Loucy (cell line): Measurements from ENCODE around the gene KCND2.

Source experiments
- H2AFZ ChIP-seq: fragments of 200-600 bp; sonication (generic); 2 replicates; pipeline ENCODE4 v1.6.0; 2016; ENCODE audit warnings: antibody characterized with exemption, mild to moderate bottlenecking, low read length, moderate library complexity
- H3F3A ChIP-seq: fragments of 200-600 bp; 2 replicates; pipeline ENCODE4 v1.6.0; 2016; ENCODE audit warnings: antibody characterized with exemption, low read depth, mild to moderate bottlenecking
- H3K27me3 ChIP-seq: fragments of 200-600 bp; sonication (generic); 2 replicates; pipeline ENCODE4 v1.6.1; 2014; ENCODE audit warnings: low read length, mild to moderate bottlenecking; ENCODE audit not compliant: insufficient read depth, poor library complexity, severe bottlenecking
- H3K36me3 ChIP-seq: fragments of 200-600 bp; sonication (generic); 2 replicates; pipeline ENCODE4 v1.6.1; 2016; ENCODE audit warnings: low read length; ENCODE audit not compliant: insufficient read depth
- H3K4me1 ChIP-seq: fragments of 200-600 bp; sonication (generic); 2 replicates; pipeline ENCODE4 v1.5.1; 2014; ENCODE audit warnings: low read length, mild to moderate bottlenecking; ENCODE audit not compliant: insufficient read depth, poor library complexity, severe bottlenecking
- H3K4me2 ChIP-seq: fragments of 200-600 bp; sonication (generic); 2 replicates; pipeline ENCODE4 v1.6.0; 2014; ENCODE audit warnings: antibody characterized with exemption, low read length, low read depth, mild to moderate bottlenecking; ENCODE audit not compliant: poor library complexity, severe bottlenecking
- H3K4me3 ChIP-seq: fragments of 200-600 bp; sonication (generic); 2 replicates; pipeline ENCODE4 v1.5.1; 2014; ENCODE audit warnings: low read length, mild to moderate bottlenecking, mixed read lengths; ENCODE audit not compliant: poor library complexity, severe bottlenecking
- H3K79me2 ChIP-seq: fragments of 200-600 bp; sonication (generic); 2 replicates; pipeline ENCODE4 v1.6.1; 2014; ENCODE audit warnings: low read length; ENCODE audit not compliant: insufficient read depth
- H3K9ac ChIP-seq: fragments of 200-600 bp; sonication (generic); 2 replicates; pipeline ENCODE4 v1.6.0; 2014; ENCODE audit warnings: mild to moderate bottlenecking, low read depth, low read length, moderate library complexity; ENCODE audit not compliant: poor library complexity, severe bottlenecking
- H3K9me2 ChIP-seq: fragments of 200-600 bp; sonication (generic); replicated peaks from 2 replicates; pipeline ENCODE4 v1.6.1; 2016; ENCODE audit warnings: low read depth, low read length, mixed read lengths
- H3K9me3 ChIP-seq: fragments of 200-600 bp; sonication (generic); 2 replicates; pipeline ENCODE4 v1.6.1; 2014; ENCODE audit warnings: mild to moderate bottlenecking, antibody characterized with exemption, low read length, low read depth; ENCODE audit not compliant: insufficient read depth
- H4K20me1 ChIP-seq: fragments of 200-600 bp; sonication (generic); 2 replicates; pipeline ENCODE4 v1.6.0; 2014; ENCODE audit warnings: antibody characterized with exemption, low read length, mild to moderate bottlenecking; ENCODE audit not compliant: insufficient read depth, poor library complexity, severe bottlenecking
- EZH2phosphoT487 ChIP-seq: fragments of 200-600 bp; IDR thresholded peaks from 2 replicates; pipeline ENCODE4 v1.6.1; 2018; ENCODE audit warnings: antibody characterized with exemption, mild to moderate bottlenecking, moderate library complexity, borderline replicate concordance
- TF ChIP-seq, protein P1 (sequence below): fragments of 200-600 bp; sonication (generic); conservative IDR thresholded peaks from 2 replicates; pipeline ENCODE4 v1.5.1; 2014; ENCODE audit warnings: mild to moderate bottlenecking, antibody characterized with exemption, low read length

Gene KCND2

DNA sequence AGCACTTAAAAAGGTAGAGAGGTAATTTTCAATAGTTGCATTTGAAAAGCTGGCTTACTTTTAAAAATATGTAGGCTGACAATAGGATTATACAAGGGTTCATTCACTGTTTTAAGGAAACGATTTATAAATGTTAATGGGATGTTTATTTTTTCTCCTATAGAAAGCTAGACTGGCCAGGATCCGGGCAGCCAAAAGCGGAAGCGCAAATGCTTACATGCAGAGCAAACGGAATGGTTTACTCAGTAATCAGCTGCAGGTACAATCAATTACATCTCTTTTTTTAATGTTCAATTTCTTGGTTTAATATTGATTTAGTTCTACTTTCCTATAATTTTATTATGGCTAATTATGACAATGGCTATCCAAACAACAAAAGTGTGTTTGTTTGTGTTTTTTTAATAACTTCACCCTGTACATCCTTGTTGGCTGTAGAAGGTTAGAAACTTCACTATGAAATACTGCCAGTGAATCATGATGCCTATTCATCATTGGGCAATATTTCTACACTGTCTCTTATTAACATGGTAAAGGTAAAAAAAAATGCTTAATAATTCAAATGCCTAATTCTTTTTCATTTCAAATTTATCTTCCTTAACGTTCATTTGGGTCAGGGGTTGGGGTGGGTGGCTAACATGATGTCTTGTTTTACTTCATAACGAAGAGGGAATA, 468.5 kb downstream of the KCND2 start:
- no peaks in the 10 kb centered on the region for H3K9me3 ChIP-seq
- no peak overlapping the region for H3K4me3 ChIP-seq
- no peak for TF ChIP-seq EZH2phosphoT487
- TF ChIP-seq, protein P1, sequence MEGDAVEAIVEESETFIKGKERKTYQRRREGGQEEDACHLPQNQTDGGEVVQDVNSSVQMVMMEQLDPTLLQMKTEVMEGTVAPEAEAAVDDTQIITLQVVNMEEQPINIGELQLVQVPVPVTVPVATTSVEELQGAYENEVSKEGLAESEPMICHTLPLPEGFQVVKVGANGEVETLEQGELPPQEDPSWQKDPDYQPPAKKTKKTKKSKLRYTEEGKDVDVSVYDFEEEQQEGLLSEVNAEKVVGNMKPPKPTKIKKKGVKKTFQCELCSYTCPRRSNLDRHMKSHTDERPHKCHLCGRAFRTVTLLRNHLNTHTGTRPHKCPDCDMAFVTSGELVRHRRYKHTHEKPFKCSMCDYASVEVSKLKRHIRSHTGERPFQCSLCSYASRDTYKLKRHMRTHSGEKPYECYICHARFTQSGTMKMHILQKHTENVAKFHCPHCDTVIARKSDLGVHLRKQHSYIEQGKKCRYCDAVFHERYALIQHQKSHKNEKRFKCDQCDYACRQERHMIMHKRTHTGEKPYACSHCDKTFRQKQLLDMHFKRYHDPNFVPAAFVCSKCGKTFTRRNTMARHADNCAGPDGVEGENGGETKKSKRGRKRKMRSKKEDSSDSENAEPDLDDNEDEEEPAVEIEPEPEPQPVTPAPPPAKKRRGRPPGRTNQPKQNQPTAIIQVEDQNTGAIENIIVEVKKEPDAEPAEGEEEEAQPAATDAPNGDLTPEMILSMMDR, result no peak
- H3K36me3 ChIP-seq, result no peaks in the 10 kb centered on the region
- no peaks in the 10 kb centered on the region for H3K4me1 ChIP-seq
- H3K79me2 ChIP-seq, result no peaks in the 10 kb centered on the region
- H2AFZ ChIP-seq, result no peak overlapping the region
- no peaks in the 10 kb centered on the region for H4K20me1 ChIP-seq
- H3K9me2 ChIP-seq, result no peaks in the 10 kb centered on the region
- H3K9ac ChIP-seq, result no peak overlapping the region
- no peaks in the 10 kb centered on the region for H3K27me3 ChIP-seq
- H3K4me2 ChIP-seq, result no peak overlapping the region
- no peaks in the 10 kb centered on the region for H3F3A ChIP-seq

DNA sequence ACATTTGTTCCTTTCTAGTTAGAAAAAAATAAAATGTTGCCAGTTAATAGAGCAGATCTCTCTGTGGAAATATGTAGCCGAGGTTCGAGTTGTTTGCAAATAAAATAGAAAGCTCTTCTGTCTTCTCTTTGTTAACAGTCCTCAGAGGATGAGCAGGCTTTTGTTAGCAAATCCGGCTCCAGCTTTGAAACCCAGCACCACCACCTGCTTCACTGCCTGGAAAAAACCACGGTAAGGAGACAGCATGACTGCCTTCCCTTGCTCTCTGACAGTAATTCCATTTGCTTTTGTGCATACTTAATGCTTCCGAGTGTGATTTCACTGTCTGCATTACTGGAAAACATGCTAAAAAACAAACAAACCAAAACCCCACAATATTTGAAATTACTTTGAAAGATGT, 469.4 kb downstream of the KCND2 start:
- Histone ChIP-seq H3F3A (no peaks in the 10 kb centered on the region), H3K4me1 (no peaks in the 10 kb centered on the region), H3K4me2 (no peak overlapping the region), H3K9ac (no peak overlapping the region), H3K9me3 (no peaks in the 10 kb centered on the region), H4K20me1 (no peaks in the 10 kb centered on the region), H3K9me2 (no peaks in the 10 kb centered on the region), H3K36me3 (no peaks in the 10 kb centered on the region), H3K27me3 (no peaks in the 10 kb centered on the region), H3K4me3 (no peak overlapping the region), H2AFZ (peak overlapping the region; percentile 57; the same call in 1 of the 2 replicates), H3K79me2 (no peaks in the 10 kb centered on the region)
- TF ChIP-seq, protein P1, result no peak
- TF ChIP-seq EZH2phosphoT487, result no peak

DNA sequence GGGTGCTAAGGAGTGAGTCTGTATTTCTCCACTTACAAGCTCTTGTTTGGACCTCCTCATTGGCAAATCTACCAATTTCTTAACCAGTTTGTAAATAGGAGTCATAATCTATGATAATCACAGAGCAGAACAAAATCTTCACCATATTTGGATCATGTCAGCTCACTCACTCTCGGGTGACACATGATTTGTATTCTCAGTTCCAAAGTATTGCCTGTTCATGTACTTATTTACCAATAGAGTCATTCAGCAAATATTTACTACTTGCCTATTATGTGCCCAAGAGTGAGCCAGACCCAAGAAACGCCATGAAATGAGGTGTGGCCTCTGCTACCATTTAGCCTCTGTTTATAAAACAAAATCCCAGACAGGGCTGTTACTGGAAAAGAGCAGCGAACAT, 470.2 kb downstream of the KCND2 start:
- no peak overlapping the region for H2AFZ ChIP-seq
- H3F3A ChIP-seq, result no peaks in the 10 kb centered on the region
- H3K4me1 ChIP-seq, result no peaks in the 10 kb centered on the region
- H3K4me3 ChIP-seq, result no peak overlapping the region
- H3K9me2 ChIP-seq, result no peaks in the 10 kb centered on the region
- H3K9me3 ChIP-seq, result no peaks in the 10 kb centered on the region
- H3K27me3 ChIP-seq, result no peaks in the 10 kb centered on the region
- no peak overlapping the region for H3K9ac ChIP-seq
- H3K36me3 ChIP-seq, result no peaks in the 10 kb centered on the region
- H4K20me1 ChIP-seq, result no peaks in the 10 kb centered on the region
- no peak for TF ChIP-seq EZH2phosphoT487
- TF ChIP-seq, protein P1, result no peak
- H3K79me2 ChIP-seq, result no peaks in the 10 kb centered on the region
- no peak overlapping the region for H3K4me2 ChIP-seq
